CD4-positive, alpha-beta T cell treated with Interleukin-4 for 1 hour (primary cell): Measurements from ENCODE around the gene SDC4.

Experiments
- DNase-seq, 2 donors: peaks; one replicate each; pipeline ENCODE4 v3.0.0-alpha.2; 2020 to 2022

SDC4 gene

GRCh38 chr20:45317826-45318225 is 30.4 kb downstream of the SDC4 start:
- no peak for DNase-seq

GRCh38 chr20:45316150-45317080 is 31.8 kb downstream of the SDC4 start:
- no peak for DNase-seq

DNA sequence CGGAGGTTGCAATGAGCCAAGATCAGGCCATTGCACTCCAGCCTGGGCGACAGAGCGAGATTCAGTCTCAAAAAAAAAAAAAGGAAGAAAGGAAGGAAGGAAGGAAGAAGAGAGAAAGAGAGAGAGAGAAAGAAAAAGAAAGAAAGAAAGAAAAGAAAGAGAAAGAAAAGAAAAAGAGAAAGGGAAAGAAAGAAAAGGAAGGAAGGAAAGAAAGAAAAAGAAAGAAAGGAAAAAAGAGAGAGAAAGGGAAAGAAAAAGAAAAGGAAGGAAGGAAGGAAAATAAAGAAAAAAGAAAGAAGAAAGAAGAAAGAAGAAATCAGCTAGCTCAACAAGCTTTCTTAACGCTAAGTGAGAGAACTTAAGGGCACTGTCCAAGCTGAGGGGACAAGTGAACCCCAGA is 32.6 kb downstream of the SDC4 start:
- DNase-seq, result no peak

DNA sequence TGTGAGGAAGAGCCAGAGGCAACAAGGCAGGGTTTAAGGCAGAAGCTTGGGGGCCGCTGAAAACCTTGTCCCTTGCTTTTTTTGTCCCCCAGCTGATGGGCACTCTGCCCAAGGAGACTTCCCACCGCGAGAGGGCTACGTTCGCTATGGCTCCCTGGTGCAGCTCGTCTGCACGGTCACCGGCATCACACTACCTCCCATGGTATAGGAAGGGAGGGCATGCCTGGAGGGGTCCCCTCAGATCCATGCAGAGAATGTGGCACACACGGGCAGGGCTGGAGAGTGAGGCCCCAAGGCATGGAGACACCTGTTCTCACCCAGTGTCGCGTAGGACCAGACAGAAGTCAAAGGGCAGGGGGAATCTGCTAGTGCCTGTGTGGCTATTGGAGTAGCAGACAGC is 34.3 kb downstream of the SDC4 start:
- no peak for DNase-seq

- DNase-seq, result no peak
These were observed 35.0 kb downstream of the SDC4 start for GRCh38 chr20:45313065-45313695.

DNA sequence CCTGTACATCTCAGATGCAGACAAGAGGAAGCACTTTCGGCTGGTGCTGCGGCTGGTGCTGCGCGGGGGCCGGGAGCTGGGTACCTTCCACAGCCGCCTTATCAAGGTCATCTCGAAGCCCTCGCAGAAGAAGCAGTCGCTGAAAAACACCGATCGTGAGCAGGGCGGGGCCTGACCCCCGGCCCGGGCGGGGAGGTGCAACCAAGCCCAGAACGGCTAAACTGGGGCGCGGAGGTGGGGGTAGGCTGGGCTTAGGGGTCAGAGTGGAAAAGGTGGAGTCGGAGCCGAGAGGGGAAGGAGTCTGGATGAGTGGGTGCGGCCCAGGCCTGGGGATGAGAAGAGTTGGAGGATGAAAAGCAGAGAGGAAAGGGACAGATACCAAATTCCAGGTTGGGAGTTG is 36.0 kb downstream of the SDC4 start:
- DNase-seq, result no peak

- peak; percentile 47 to 60 for DNase-seq
These were observed 36.5 kb downstream of the SDC4 start for GRCh38 chr20:45311589-45312211.

GRCh38 chr20:45309075-45309474 is 39.1 kb downstream of the SDC4 start:
- DNase-seq, result no peak

- DNase-seq, result no peak
These were observed 40.0 kb downstream of the SDC4 start, which contains the start of gene MATN4 for GRCh38 chr20:45308117-45308778. MATN4 (minus strand) TSS chr20:45308299; CDS start chr20:45305582, 2,717 bp downstream.

- no peak for DNase-seq
These were observed 41.1 kb downstream of the SDC4 start for GRCh38 chr20:45307076-45307640.

- peak in 1 of 2 donors; percentile 22 for DNase-seq
These were observed 41.7 kb downstream of the SDC4 start, which contains the start of gene RBPJL for GRCh38 chr20:45306431-45306982. RBPJL (plus strand) TSS chr20:45306840; CDS start chr20:45306923, 83 bp downstream.

- DNase-seq, result no peak
These were observed 43.0 kb downstream of the SDC4 start for GRCh38 chr20:45305262-45305661.

DNA sequence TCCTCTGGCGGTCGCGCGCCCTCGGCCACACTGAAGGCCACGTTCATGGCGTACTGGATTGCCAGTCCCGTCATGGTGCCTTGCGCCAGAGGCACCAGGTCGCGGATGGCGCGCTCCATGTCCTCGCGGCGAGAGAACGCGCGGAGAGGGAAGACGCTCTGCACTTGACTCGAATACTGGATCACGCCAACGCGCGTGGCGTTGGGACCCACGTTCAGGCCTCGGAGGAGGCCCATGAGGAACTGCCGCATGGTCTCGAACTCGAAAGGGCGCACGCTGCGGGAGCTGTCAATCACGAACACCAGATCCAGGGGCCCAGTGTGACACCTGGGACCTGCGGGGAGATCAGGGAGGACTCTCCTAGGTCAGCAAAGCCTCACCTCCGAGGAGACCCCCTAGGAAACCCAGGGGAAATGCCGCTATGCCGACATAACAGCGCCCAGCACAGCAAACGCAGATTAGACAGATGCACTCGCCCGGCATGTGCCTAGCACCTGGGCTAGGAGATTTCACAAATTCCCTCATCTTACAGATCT is 43.7 kb downstream of the SDC4 start:
- DNase-seq, result no peak

GRCh38 chr20:45303586-45304463 is 44.4 kb downstream of the SDC4 start:
- no peak for DNase-seq

DNA sequence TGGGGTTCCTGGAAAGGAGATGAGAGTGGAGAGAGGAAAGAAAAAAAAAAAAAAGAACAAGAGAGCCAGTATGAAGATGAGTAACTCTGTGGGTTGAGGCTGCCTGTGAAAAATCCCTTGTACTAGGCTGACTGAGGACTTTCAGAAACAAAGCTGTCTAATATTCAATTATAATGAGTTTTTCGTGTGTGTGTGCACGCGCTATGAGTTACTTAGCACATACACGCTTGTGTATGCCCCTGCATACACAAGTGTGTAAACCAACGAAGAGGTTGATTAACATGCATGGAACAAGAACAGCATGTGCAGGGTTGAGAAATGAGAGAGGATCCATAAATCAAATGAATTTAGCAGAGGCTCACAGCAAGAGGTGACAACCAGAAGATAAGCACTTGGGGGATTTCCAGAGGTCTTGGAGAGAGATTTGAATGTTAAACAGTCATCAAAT is 46.4 kb downstream of the SDC4 start:
- no peak for DNase-seq

DNA sequence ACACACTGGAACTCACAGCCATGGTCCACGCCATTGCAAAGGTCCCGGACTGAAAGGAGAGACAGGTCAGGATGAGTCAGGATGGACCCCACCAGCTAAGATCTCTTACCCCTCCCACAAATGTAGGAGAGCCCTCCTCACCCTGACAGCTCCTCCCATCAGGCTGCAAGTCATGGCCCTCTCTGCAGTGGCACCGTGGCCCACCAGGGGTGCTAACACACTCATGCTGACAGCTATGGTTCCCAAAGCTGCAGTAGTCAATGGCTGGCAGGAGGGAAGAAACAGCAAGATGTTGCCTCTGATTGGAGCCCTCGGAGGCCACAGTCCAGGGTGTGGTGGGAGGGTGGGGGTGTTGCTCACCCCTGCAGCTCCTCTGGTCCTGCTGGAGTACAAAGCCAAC is 47.3 kb downstream of the SDC4 start:
- no peak for DNase-seq

- no peak for DNase-seq
These were observed 48.4 kb downstream of the SDC4 start for GRCh38 chr20:45299786-45300185.

- DNase-seq, result no peak
These were observed 50.3 kb downstream of the SDC4 start for GRCh38 chr20:45297786-45298497.

- DNase-seq, result no peak
These were observed 53.6 kb downstream of the SDC4 start for GRCh38 chr20:45294659-45295058.

DNA sequence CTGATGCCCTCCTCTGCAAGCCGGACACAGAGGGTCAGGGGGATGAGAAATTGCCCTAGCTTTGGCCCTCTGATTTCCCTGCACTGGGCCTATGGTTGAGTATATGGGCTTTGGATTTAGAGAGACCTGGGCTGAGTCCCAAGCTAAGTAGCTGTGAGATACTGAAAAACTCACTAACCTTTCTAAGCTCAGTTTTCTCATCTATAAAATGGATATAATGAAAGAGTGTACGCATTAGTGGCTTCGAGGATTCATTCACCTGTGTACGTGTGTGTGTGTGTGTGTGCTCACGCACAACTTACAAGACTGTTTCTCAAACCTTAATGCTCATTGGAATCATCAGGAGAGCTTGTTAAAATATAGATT is 54.2 kb downstream of the SDC4 start:
- no peak for DNase-seq
